DOHH2 (cell line): ENCODE data around the gene S100A4.

Experiments used
- CTCF ChIP-seq: fragments of 200-600 bp; sonication (generic); IDR thresholded peaks from one replicate; pipeline ENCODE4 v1.5.1; 2014; ENCODE audit warnings: antibody characterized with exemption, mild to moderate bottlenecking, low read depth, low read length; ENCODE audit not compliant: poor library complexity, severe bottlenecking
- EZH2phosphoT487 ChIP-seq: fragments of 200-600 bp; sonication (generic); IDR thresholded peaks from 2 replicates; pipeline ENCODE4 v1.6.1; 2017; ENCODE audit warnings: borderline replicate concordance, mild to moderate bottlenecking, antibody characterized with exemption, low read length, moderate library complexity, mixed read lengths

- TF ChIP-seq CTCF = no peak
- TF ChIP-seq EZH2phosphoT487 = no peak
These were observed at the start of gene S100A4 for GRCh38 chr1:153545067-153546055.
